Measurements from ENCODE around the gene RAD21L1. TPM values are rescaled to one million over a fixed set of nuclear protein-coding genes. Genes with fewer than 3 reads are reported as not detected.

RAD21L1 gene
- total and polyA plus RNA-seq, 2 donors (not counting 3 experiments of a cell fraction or from before 2014, with no cell fraction given): 0.06 TPM; not detected in 1

DNA sequence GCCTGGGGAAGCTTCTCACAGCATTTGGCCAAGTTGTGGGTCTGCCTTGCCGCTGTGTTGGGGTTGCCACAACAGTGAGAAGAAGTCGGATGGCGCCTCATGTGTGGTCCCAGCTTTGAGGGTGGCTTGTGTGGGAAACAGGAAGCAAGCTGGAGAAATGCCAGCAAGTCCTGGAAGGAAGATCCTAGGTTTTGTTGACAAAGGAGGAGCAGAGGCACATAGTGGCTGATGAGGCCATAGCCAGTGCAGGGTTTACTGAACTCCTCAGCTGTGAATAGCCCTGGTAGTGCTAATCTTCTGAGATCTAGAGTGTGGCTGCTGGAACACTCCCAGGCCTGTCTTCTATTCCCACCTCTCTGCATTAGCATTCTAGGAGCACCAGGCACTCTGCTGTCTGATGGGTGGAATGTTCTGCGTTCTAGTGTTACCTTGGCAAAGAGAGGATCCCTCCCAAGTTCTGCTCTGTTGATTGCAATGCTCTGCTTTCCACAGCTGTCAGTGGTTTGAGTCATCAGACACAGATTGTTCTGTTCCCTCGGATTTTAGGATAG is 65.4 kb downstream of the RAD21L1 start:
- FAIRE-seq: no peak

GRCh38 chr20:1292620-1293019 is 66.8 kb downstream of the RAD21L1 start:
- no peaks in the 10 kb centered on the region for H3K36me3 ChIP-seq (ENCODE audit: control insufficient read depth in 2 of 2, extremely low read depth in 1 of 2, insufficient read depth in 2 of 2, low read length in 2 of 2)
- H3K4me2 ChIP-seq (ENCODE audit: insufficient read depth, low read length): no peak overlapping the region
- H3K9me3 ChIP-seq (replicated peaks; ENCODE audit: control insufficient read depth, insufficient read depth, low read length): no peaks in the 10 kb centered on the region
- DNase-seq (ENCODE audit: low read depth, low spot score) (no peak), FAIRE-seq (no peak)
- H3K79me2 ChIP-seq (ENCODE audit: control insufficient read depth, insufficient read depth, low read length): no peaks in the 10 kb centered on the region
- no TSS peak for BruUV-seq (replicated peaks)
- H3K27me3 ChIP-seq (ENCODE audit: control insufficient read depth in 2 of 2, insufficient read depth in 2 of 2, low read length in 2 of 2): no peaks in the 10 kb centered on the region
- H2AFZ ChIP-seq (ENCODE audit: low read depth, low read length): no peak overlapping the region
- no peak overlapping the region for H3K9ac ChIP-seq (replicated peaks; ENCODE audit: extremely low read depth, insufficient read depth, low read length)
- H3K27ac ChIP-seq (ENCODE audit: insufficient read depth, low read depth, low read length): no peak overlapping the region
- POLR2A ChIA-PET: no interaction called here
- H3K4me1 ChIP-seq (ENCODE audit: control insufficient read depth, extremely low read depth, insufficient read depth, low read length): no peaks in the 10 kb centered on the region
- dilution Hi-C loops (cut with MboI; ENCODE audit: extremely low pct_ligation_motif_present, low sequenced_read_pairs) (no loop called here), intact Hi-C loops (cut with micrococcal nuclease) (no loop called here)
- no peaks in the 10 kb centered on the region for H3K9me1 ChIP-seq (replicated peaks; ENCODE audit: control insufficient read depth, extremely low read depth, insufficient read depth, low read length)
- TF ChIP-seq POLR2A (IDR thresholded peaks at IDR 0.05; ENCODE audit: low read depth, low read length): no peak
- TF ChIP-seq JUN (IDR thresholded peaks at IDR 0.05; ENCODE audit: borderline replicate concordance, insufficient read depth, insufficient read length, low read depth): no peak
- TF ChIP-seq, protein P1, sequence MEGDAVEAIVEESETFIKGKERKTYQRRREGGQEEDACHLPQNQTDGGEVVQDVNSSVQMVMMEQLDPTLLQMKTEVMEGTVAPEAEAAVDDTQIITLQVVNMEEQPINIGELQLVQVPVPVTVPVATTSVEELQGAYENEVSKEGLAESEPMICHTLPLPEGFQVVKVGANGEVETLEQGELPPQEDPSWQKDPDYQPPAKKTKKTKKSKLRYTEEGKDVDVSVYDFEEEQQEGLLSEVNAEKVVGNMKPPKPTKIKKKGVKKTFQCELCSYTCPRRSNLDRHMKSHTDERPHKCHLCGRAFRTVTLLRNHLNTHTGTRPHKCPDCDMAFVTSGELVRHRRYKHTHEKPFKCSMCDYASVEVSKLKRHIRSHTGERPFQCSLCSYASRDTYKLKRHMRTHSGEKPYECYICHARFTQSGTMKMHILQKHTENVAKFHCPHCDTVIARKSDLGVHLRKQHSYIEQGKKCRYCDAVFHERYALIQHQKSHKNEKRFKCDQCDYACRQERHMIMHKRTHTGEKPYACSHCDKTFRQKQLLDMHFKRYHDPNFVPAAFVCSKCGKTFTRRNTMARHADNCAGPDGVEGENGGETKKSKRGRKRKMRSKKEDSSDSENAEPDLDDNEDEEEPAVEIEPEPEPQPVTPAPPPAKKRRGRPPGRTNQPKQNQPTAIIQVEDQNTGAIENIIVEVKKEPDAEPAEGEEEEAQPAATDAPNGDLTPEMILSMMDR (IDR thresholded peaks at IDR 0.05; ENCODE audit: extremely low read depth in 1 of 2, insufficient read depth in 1 of 2, low read depth in 1 of 2, low read length in 2 of 2): no peak
- no peak for TF ChIP-seq MAX (IDR thresholded peaks at IDR 0.05; ENCODE audit: insufficient read depth, insufficient read length)
- TF ChIP-seq GATA2 (IDR thresholded peaks at IDR 0.05; ENCODE audit: insufficient read depth, insufficient read length, low read depth, low read length): no peak
- TF ChIP-seq EZH2 (IDR thresholded peaks at IDR 0.05; ENCODE audit: borderline replicate concordance, low read depth, low read length, severe bottlenecking): no peak
- no peak for TF ChIP-seq FOS (IDR thresholded peaks at IDR 0.05; ENCODE audit: borderline replicate concordance, insufficient read depth, low read length)
- no peak for TF ChIP-seq POLR2AphosphoS5 (IDR thresholded peaks at IDR 0.05; ENCODE audit: insufficient read depth, low read depth, low read length)
- TF ChIP-seq MYC (IDR thresholded peaks at IDR 0.05; ENCODE audit: low read depth, low read length): no peak
- H4K20me1 ChIP-seq (replicated peaks; ENCODE audit: control insufficient read depth, extremely low read depth, insufficient read depth, low read length): no peaks in the 10 kb centered on the region
- H3K4me3 ChIP-seq (replicated peaks in 1 of 3; ENCODE audit: insufficient read depth in 1 of 3, low read depth in 1 of 3, low read length in 3 of 3): no peak overlapping the region
- CTCF ChIA-PET: interaction anchor here (1.2 kb wide), 1 partner anchor 79 kb away, joined by 3 read pairs; no protein-coding TSS in a partner anchor

More for the DNA sequence above, 65.4 kb downstream of the RAD21L1 start:
- H3K4me1 ChIP-seq (ENCODE audit: control insufficient read depth, extremely low read depth, insufficient read depth, low read length): no peaks in the 10 kb centered on the region
- peak; percentile 33 for DNase-seq (ENCODE audit: low read depth, low spot score)
- H3K9me3 ChIP-seq (replicated peaks; ENCODE audit: control insufficient read depth, insufficient read depth, low read length): no peaks in the 10 kb centered on the region
- POLR2A ChIA-PET: no interaction called here
- CTCF ChIA-PET: interaction anchor here (1.0 to 1.3 kb wide), 4 partner anchors 8 to 212 kb away, joined by 3 to 5 read pairs (median 4); no protein-coding TSS in a partner anchor
- no peak overlapping the region for H3K4me3 ChIP-seq (replicated peaks in 1 of 3; ENCODE audit: insufficient read depth in 1 of 3, low read depth in 1 of 3, low read length in 3 of 3)
- no peak for TF ChIP-seq MYC (IDR thresholded peaks at IDR 0.05; ENCODE audit: low read depth, low read length)
- H3K27ac ChIP-seq (ENCODE audit: insufficient read depth, low read depth, low read length): no peak overlapping the region
- H4K20me1 ChIP-seq (replicated peaks; ENCODE audit: control insufficient read depth, extremely low read depth, insufficient read depth, low read length): no peaks in the 10 kb centered on the region
- no peak overlapping the region for H2AFZ ChIP-seq (ENCODE audit: low read depth, low read length)
- H3K27me3 ChIP-seq (ENCODE audit: control insufficient read depth in 2 of 2, insufficient read depth in 2 of 2, low read length in 2 of 2): no peaks in the 10 kb centered on the region
- no peaks in the 10 kb centered on the region for H3K9me1 ChIP-seq (replicated peaks; ENCODE audit: control insufficient read depth, extremely low read depth, insufficient read depth, low read length)
- no peak overlapping the region for H3K4me2 ChIP-seq (ENCODE audit: insufficient read depth, low read length)
- BruUV-seq (replicated peaks): no TSS peak
- dilution Hi-C loops (cut with MboI; ENCODE audit: extremely low pct_ligation_motif_present, low sequenced_read_pairs) (no loop called here), intact Hi-C loops (cut with micrococcal nuclease) (no loop called here)
- no peaks in the 10 kb centered on the region for H3K79me2 ChIP-seq (ENCODE audit: control insufficient read depth, insufficient read depth, low read length)
- no peak overlapping the region for H3K9ac ChIP-seq (replicated peaks; ENCODE audit: extremely low read depth, insufficient read depth, low read length)
- no peaks in the 10 kb centered on the region for H3K36me3 ChIP-seq (ENCODE audit: control insufficient read depth in 2 of 2, extremely low read depth in 1 of 2, insufficient read depth in 2 of 2, low read length in 2 of 2)
